HepG2 (cell line): ENCODE data around the gene CYB5B.

Experiments used
- BCL6 ChIP-seq: IDR thresholded peaks from 2 replicates; pipeline ENCODE4 v1.6.1; 2016; ENCODE audit warnings: missing genetic modification reagents, missing compliant biosample characterization
- CTCF ChIP-seq: sonication (generic); formaldehyde crosslinking; IDR thresholded peaks from 2 replicates; pipeline ENCODE4 v1.5.0; 2020; ENCODE audit warnings: mild to moderate bottlenecking, missing genetic modification reagents, moderate library complexity
- E2F5 ChIP-seq: sonication (generic); formaldehyde crosslinking; conservative IDR thresholded peaks from 2 replicates; pipeline ENCODE4 v1.4.0; 2020; ENCODE audit warnings: missing genetic modification reagents
- ELF1 ChIP-seq: sonication (generic); formaldehyde crosslinking; IDR thresholded peaks from 2 replicates; pipeline ENCODE4 v1.4.0; 2020; ENCODE audit warnings: missing genetic modification reagents
- ESRRA ChIP-seq: sonication (generic); formaldehyde crosslinking; IDR thresholded peaks from 2 replicates; pipeline ENCODE4 v1.5.1; 2020; ENCODE audit warnings: mild to moderate bottlenecking, low read depth, missing genetic modification reagents
- FLYWCH1 ChIP-seq: sonication (generic); formaldehyde crosslinking; IDR thresholded peaks from 2 replicates; pipeline ENCODE4 v1.8.1; 2023; ENCODE audit warnings: mild to moderate bottlenecking, missing genetic modification reagents
- SMARCC2 ChIP-seq: fragments of 450-650 bp; IDR thresholded peaks from 2 replicates; pipeline ENCODE4 v1.6.1; 2017; ENCODE audit warnings: antibody characterized with exemption, mild to moderate bottlenecking
- TAF1 ChIP-seq: sonication (generic); formaldehyde crosslinking; IDR thresholded peaks from 2 replicates; pipeline ENCODE4 v1.4.0; 2020; ENCODE audit warnings: missing genetic modification reagents
- TARDBP ChIP-seq: sonication (generic); formaldehyde crosslinking; IDR thresholded peaks from 2 replicates; pipeline ENCODE4 v1.8.0; 2022; ENCODE audit warnings: mild to moderate bottlenecking, missing genetic modification reagents
- ZNF33B ChIP-seq: sonication (generic); formaldehyde crosslinking; IDR thresholded peaks from 2 replicates; pipeline ENCODE4 v1.5.1; 2020; ENCODE audit warnings: mild to moderate bottlenecking, missing genetic modification reagents

GRCh38 chr16:69479775-69480174 is 55.4 kb downstream of the CYB5B start:
- TF ChIP-seq TARDBP (CRISPR knock-in tag) (no peak), ELF1 (CRISPR knock-in tag) (no peak), SMARCC2 (no peak), BCL6 (CRISPR knock-in tag) (no peak), ESRRA (no peak), CTCF (CRISPR knock-in tag) (no peak), ZNF33B (no peak), E2F5 (CRISPR knock-in tag) (no peak), FLYWCH1 (CRISPR knock-in tag) (no peak), TAF1 (CRISPR knock-in tag) (no peak)
